Stimulated activated CD8-positive, alpha-beta memory T cell treated with anti-CD3 and anti-CD28 coated beads, Interleukin-15, amount 100 ng/mL, for 24 hours (primary cell): ENCODE results near the gene PPP2R2C.

Source experiments
- DNase-seq: peaks from one replicate; pipeline ENCODE4 v3.0.0-alpha.2; 2020; ENCODE audit warnings: low read depth

Gene PPP2R2C

GRCh38 chr4:6472387-6473263, at the start of gene PPP2R2C:
Gene PPP2R2C, minus strand, starts transcription at chr4:6472614. Its CDS starts 385 bp downstream, at chr4:6472229.
- no peak for DNase-seq

- no peak for DNase-seq
Observed at GRCh38 chr4:6520978-6521377, 48.6 kb upstream of the PPP2R2C start.

GRCh38 chr4:6520051-6520636, 47.7 kb upstream of the PPP2R2C start:
- no peak for DNase-seq

- DNase-seq: no peak
Observed at GRCh38 chr4:6517171-6517570, 44.8 kb upstream of the PPP2R2C start.

GRCh38 chr4:6516762-6517161, 44.3 kb upstream of the PPP2R2C start:
- no peak for DNase-seq

GRCh38 chr4:6516281-6516680, 43.9 kb upstream of the PPP2R2C start:
- DNase-seq: no peak

- no peak for DNase-seq
Observed at GRCh38 chr4:6513678-6514077, 41.3 kb upstream of the PPP2R2C start.

GRCh38 chr4:6509587-6509986, 37.2 kb upstream of the PPP2R2C start:
- DNase-seq: no peak

GRCh38 chr4:6507345-6507744, 34.9 kb upstream of the PPP2R2C start:
- DNase-seq: no peak

- DNase-seq: no peak
Observed at GRCh38 chr4:6506616-6507140, 34.3 kb upstream of the PPP2R2C start.

- no peak for DNase-seq
Observed at GRCh38 chr4:6504900-6505496, 32.6 kb upstream of the PPP2R2C start.

- no peak for DNase-seq
Observed at GRCh38 chr4:6502747-6503465, 30.5 kb upstream of the PPP2R2C start.

- DNase-seq: no peak
Observed at GRCh38 chr4:6502147-6502546, 29.7 kb upstream of the PPP2R2C start.

GRCh38 chr4:6501171-6501570, 28.8 kb upstream of the PPP2R2C start:
- no peak for DNase-seq

GRCh38 chr4:6500481-6501140, 28.2 kb upstream of the PPP2R2C start:
- DNase-seq: no peak

GRCh38 chr4:6499238-6499600, 26.8 kb upstream of the PPP2R2C start:
- no peak for DNase-seq

GRCh38 chr4:6498511-6499237, 26.3 kb upstream of the PPP2R2C start:
- DNase-seq: no peak

- no peak for DNase-seq
Observed at GRCh38 chr4:6497796-6498195, 25.4 kb upstream of the PPP2R2C start.

- DNase-seq: no peak
Observed at GRCh38 chr4:6495736-6496135, 23.3 kb upstream of the PPP2R2C start.

GRCh38 chr4:6495296-6495590, 22.8 kb upstream of the PPP2R2C start:
- DNase-seq: no peak
